OCI-LY1 (cell line): ENCODE results near the gene RHOU.

Experiments
- EZH2 ChIP-seq: fragments of 200-600 bp; sonication (generic), shearing (Covaris generic); IDR thresholded peaks from 2 replicates; pipeline ENCODE4 v1.8.0; 2017; ENCODE audit warnings: borderline replicate concordance, mixed run types, mild to moderate bottlenecking, antibody characterized with exemption, low read length, moderate library complexity, mixed read lengths
- TF ChIP-seq, protein P1 (sequence below): fragments of 200-600 bp; sonication (generic), shearing (Covaris generic); IDR thresholded peaks from 2 replicates; pipeline ENCODE4 v1.5.1; 2017; ENCODE audit warnings: mild to moderate bottlenecking, antibody characterized with exemption, low read length, moderate library complexity, mixed read lengths

DNA sequence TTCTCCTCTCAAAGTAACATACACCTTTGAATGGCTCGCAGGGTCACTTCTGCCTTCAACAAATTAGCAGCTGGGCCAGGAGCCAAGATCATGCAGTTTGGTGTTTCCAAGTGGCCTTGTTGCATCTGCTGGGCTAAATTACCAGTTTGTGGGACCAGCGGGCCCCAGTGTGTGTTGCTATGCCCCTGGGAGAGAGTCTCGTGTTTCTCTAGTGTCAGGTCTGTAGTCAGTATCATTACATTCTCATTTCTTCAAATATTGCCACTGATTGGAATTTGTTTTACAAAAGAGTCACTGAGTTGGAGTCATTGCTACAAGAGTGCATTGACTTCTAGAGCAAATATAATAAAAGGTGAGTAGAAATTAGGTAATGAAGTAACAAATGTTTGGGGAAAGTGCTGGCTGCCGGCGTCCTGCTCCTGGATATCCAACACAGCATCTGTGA is 35.5 kb downstream of the RHOU start:
- TF ChIP-seq, protein P1, sequence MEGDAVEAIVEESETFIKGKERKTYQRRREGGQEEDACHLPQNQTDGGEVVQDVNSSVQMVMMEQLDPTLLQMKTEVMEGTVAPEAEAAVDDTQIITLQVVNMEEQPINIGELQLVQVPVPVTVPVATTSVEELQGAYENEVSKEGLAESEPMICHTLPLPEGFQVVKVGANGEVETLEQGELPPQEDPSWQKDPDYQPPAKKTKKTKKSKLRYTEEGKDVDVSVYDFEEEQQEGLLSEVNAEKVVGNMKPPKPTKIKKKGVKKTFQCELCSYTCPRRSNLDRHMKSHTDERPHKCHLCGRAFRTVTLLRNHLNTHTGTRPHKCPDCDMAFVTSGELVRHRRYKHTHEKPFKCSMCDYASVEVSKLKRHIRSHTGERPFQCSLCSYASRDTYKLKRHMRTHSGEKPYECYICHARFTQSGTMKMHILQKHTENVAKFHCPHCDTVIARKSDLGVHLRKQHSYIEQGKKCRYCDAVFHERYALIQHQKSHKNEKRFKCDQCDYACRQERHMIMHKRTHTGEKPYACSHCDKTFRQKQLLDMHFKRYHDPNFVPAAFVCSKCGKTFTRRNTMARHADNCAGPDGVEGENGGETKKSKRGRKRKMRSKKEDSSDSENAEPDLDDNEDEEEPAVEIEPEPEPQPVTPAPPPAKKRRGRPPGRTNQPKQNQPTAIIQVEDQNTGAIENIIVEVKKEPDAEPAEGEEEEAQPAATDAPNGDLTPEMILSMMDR: no peak
- TF ChIP-seq EZH2: no peak
